AG09309 (cell line): ENCODE data around the gene CTDNEP1.

ENCODE experiments used
- DNase-seq: peaks from one replicate; pipeline ENCODE4 v3.0.0-alpha.2; 2010; ENCODE audit warnings: low read depth
- H3K4me3 ChIP-seq: 2 replicates; pipeline ENCODE4 v1.5.1; 2011; ENCODE audit warnings: mild to moderate bottlenecking, low read depth, low read length, moderate library complexity; ENCODE audit not compliant: control insufficient read depth
- TF ChIP-seq, protein P1 (sequence below): IDR thresholded peaks from 2 replicates; pipeline ENCODE4 v1.5.1; 2011; ENCODE audit warnings: mild to moderate bottlenecking, low read depth, low read length, inconsistent platforms; ENCODE audit not compliant: insufficient read depth, control insufficient read depth; ENCODE audit errors: missing control alignments

The CTDNEP1 gene

DNA sequence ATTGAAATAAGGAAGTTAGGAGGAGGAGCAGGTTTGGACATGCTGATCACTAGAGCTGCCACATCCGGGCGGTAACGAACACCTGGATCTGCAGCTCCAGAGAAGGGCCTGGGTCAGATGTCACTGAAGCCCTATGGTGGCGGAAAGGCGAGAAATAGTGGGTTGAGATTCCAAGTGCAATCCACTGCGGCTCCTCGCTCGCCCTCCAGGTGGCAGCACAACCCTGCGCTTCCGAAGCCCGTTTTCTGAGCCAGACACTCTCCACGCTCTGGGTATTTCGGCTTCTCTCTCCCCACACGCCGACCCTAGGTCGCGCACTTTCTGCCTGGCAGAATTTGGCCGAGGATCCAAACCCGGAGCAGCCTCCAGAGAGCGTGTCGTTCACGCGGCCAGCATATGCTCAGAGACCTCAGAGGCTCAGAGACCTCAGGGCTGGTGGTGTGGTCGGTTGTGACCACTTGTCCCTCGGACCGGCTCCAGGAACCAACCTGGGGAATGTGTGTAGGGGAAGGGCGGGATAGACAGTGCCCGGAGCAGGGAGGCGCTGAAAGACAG lies 29.1 kb upstream of the CTDNEP1 start:
- TF ChIP-seq, protein P1, sequence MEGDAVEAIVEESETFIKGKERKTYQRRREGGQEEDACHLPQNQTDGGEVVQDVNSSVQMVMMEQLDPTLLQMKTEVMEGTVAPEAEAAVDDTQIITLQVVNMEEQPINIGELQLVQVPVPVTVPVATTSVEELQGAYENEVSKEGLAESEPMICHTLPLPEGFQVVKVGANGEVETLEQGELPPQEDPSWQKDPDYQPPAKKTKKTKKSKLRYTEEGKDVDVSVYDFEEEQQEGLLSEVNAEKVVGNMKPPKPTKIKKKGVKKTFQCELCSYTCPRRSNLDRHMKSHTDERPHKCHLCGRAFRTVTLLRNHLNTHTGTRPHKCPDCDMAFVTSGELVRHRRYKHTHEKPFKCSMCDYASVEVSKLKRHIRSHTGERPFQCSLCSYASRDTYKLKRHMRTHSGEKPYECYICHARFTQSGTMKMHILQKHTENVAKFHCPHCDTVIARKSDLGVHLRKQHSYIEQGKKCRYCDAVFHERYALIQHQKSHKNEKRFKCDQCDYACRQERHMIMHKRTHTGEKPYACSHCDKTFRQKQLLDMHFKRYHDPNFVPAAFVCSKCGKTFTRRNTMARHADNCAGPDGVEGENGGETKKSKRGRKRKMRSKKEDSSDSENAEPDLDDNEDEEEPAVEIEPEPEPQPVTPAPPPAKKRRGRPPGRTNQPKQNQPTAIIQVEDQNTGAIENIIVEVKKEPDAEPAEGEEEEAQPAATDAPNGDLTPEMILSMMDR, result peak; percentile 91
- DNase-seq, result peak; percentile 17
- H3K4me3 ChIP-seq, result peak overlapping the region; percentile 55

DNA sequence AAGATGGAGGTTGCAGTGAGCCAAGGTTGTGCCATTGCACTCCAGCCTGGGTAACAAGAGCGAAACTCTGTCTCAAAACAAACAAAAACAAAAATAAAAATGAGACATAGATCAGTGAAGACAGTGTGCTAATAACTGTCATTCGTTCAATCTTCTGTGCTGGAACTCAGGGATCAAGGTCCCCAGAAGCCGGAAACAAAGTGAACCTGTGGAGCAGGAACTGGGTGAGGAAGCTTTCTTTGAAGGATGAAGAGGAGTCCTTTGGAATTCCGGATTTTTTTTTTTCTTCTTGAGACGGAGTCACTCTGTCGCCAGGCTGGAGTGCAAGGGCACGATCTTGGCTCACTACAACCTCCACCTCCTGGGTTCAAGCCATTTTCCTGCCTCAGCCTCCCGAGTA lies 27.9 kb upstream of the CTDNEP1 start:
- no peak overlapping the region for H3K4me3 ChIP-seq
- TF ChIP-seq, protein P1, result no peak
- DNase-seq, result no peak

DNA sequence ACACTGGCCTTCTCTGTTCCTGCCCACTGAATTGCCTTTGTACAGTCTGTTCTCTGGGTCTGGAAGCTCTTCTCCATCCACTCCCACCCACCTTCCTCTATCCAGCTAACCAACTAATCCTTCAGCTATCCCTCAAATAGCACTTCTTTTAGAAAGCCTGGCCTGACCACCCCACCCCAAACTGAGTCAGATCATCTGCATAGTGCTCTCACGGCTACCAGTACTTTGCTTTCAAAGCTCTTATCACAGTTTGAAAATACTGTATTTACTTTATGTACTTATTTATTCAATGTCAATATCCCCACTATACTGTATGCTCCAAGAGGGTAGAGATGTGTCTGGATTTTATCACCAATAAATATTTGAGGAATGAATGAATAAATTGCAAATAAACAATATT lies 15.2 kb upstream of the CTDNEP1 start:
- TF ChIP-seq, protein P1, result no peak
- DNase-seq, result no peak
- H3K4me3 ChIP-seq, result no peak overlapping the region

DNA sequence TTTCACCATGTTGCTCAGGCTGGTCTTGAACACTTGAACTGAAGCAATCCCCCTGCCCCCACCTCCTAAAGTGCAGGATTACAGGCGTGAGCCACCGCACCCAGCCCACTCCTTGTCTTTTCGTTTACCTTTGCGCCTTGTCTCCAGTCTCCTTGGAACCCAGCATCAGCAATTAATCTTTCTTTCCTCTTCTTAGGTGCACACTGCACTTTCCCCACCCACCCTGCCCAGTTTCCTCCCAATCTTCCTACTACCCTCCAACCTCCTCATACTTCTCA lies 12.2 kb upstream of the CTDNEP1 start:
- H3K4me3 ChIP-seq, result no peak overlapping the region
- DNase-seq, result no peak

DNA sequence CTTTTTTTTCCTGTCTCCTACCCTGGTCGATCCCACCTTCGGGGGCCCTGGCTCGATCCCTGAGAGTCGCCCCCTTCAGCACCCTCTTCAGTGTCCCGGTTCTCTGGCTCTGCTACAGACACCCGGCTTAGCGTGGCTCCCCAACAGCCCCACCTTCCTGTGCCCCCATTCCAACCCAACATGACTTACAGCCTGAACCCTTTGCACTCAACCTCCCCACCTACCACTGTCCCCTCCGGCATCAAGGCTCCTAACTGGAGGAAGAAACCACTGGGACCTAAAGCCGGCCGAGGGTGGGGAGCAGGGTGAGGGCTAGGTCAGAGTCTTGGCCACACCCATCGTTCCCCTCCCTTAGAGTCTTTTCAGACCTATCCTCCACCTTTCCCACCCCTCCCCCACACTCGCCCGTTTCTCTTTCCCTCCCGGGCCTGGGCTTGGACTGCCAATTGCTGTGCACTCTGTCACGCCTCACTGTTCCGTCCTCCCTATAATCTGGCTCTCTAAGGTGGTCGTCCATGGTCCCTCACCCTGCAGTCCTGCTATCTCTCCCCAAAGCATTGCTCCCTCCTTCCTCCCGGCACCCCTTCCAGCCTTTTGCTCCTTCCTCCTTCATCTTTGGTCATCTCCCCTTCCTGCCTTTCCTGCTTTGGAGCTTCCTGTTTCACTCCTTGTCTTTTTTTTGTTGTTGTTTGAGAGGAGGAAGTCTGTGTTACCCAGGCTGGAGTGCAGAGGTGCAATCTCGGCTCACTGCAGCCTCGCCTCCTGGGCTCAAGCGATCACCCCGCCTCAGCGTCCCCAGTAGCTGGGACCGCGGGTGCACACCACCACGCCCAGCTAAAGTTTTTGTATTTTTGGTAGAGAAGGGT lies 11.6 kb upstream of the CTDNEP1 start:
- H3K4me3 ChIP-seq, result no peak overlapping the region
- TF ChIP-seq, protein P1, result no peak
- no peak for DNase-seq

More for the DNA sequence above, 12.2 kb upstream of the CTDNEP1 start:
- TF ChIP-seq, protein P1, result no peak

DNA sequence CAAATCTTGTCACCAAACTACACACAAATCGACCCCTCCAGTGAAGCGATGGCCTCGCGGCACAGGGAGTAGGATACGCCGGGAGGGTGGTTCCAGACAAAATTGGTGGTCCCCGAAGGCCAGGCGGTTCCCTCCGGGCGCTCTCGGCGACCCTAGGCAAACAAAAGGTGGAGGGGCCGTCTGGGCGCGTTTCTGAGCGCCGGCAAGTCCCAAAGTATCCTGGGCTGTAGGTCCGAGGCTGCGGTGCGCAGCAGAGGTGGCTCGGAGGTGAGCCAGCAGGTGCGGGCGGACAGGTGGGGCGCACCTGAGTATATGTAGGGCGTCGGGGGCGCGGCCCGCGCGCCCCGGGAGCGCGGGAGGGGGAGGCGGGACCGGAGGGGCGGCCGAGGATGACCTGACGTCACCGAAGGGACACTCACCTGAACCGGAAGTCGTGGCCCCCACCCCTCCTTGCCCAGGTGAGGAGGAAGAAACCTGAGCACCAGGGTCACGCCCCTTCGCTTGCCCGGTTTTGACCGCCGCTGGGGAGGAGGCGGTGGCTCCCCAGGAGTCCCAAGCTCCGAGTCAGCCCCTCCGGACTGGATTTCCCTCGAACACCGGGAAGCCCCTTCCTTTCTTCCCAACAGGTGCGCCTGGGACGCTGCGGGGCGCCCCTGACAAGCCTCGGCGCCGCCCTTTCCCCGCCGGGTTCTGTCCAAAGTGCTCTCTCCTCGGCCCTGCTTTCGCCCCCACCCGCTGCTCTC lies 10.8 kb upstream of the CTDNEP1 start, which contains the start of gene CLDN7:
TSS of gene CLDN7 (minus strand) at position 287 of the 743 bp plus-strand sequence. CDS start 435 bp downstream, outside the sequence.
- H3K4me3 ChIP-seq, result no peak within 1 kb of the TSS; the same call in 1 of the 2 replicates

More for the DNA sequence above, 10.8 kb upstream of the CTDNEP1 start, which contains the start of gene CLDN7:
- TF ChIP-seq, protein P1, result no peak
- no peak for DNase-seq
